Transverse colon (tissue), 4 donors: ENCODE data around the gene MZB1. TPM values are rescaled to one million over a fixed set of nuclear protein-coding genes. Genes with fewer than 3 reads are reported as not detected.

ENCODE experiments used
- DNase-seq: peaks from one replicate; pipeline ENCODE4 v3.0.0-alpha.2; 2019
- H3K27ac ChIP-seq, 4 donors: fragments of 200-600 bp; sonication (generic); 2 replicates each; pipeline ENCODE4 v1.5.1; 2016 to 2018; ENCODE audit warnings: inconsistent platforms in 4 of 4
- H3K27me3 ChIP-seq: fragments of 200-600 bp; sonication (generic); 2 replicates; pipeline ENCODE4 v1.5.1; 2017; ENCODE audit warnings: inconsistent platforms
- H3K36me3 ChIP-seq, 4 donors: fragments of 200-600 bp; sonication (generic); 2 replicates each; pipeline ENCODE4 v1.5.1; 2017 to 2019; ENCODE audit warnings: inconsistent platforms in 4 of 4
- H3K4me1 ChIP-seq, 4 donors: fragments of 200-600 bp; sonication (generic); 2 replicates each; pipeline ENCODE4 v1.5.1; 2017 to 2020; ENCODE audit warnings: inconsistent platforms in 4 of 4
- H3K4me3 ChIP-seq, 4 donors: fragments of 200-600 bp; sonication (generic); 1 replicate in 1 of 4; 2 replicates in 3 of 4; pipeline versions ENCODE4 v1.5.1 to v1.6.1; 2017 to 2019; ENCODE audit warnings: inconsistent platforms in 4 of 4
- H3K9me3 ChIP-seq, 2 donors: fragments of 200-600 bp; sonication (generic); 2 replicates each; pipeline ENCODE4 v1.5.1; 2017 to 2019; ENCODE audit warnings: inconsistent platforms in 2 of 2
- CTCF ChIP-seq, 5 experiments: fragments of 200-600 bp in 3 of 5; fragments of 450-650 bp in 2 of 5; sonication (generic) in 3 of 5; IDR thresholded peaks; 1 replicate in 2 of 5; 2 replicates in 3 of 5; pipeline ENCODE4 v1.5.1; 2016 to 2017; ENCODE audit warnings: antibody characterized with exemption in 5 of 5, inconsistent platforms in 3 of 5, mild to moderate bottlenecking in 2 of 5, moderate library complexity in 1 of 5
- EP300 ChIP-seq: sonication (generic); formaldehyde crosslinking; IDR thresholded peaks from one replicate; pipeline ENCODE4 v1.6.1; 2017; ENCODE audit warnings: antibody characterized with exemption, low read depth
- POLR2A ChIP-seq: fragments of 450-650 bp; IDR thresholded peaks from one replicate; pipeline ENCODE4 v1.6.1; 2016; ENCODE audit warnings: antibody characterized with exemption, mild to moderate bottlenecking, moderate library complexity
- POLR2AphosphoS5 ChIP-seq, 3 donors: sonication (generic); formaldehyde crosslinking; IDR thresholded peaks; one replicate each; pipeline ENCODE4 v1.6.1; 2016; ENCODE audit warnings: antibody characterized with exemption in 3 of 3
- WGBS, 2 donors: methylation state at CpG; one replicate each; pipeline ENCODE4 v1.1.5; 2018; ENCODE audit warnings: low coverage in 1 of 2; 5-methylcytosine and 5-hydroxymethylcytosine counted together
- in situ Hi-C, 4 donors: fragments of 200-750 bp; cut with MboI; loops; one replicate each; pipeline versions ENCODE4 v1.15.0 to v1.15.1; 2017; ENCODE audit warnings: low sequenced_read_pairs in 3 of 4, low pct_ligation_motif_present in 1 of 4, low pct_unique_long_range_greater_than_20kb in 1 of 4
- intact Hi-C: fragments of 100-400 bp; cut with DNase I; formaldehyde crosslinking; loops from one replicate; pipeline ENCODE4 v1.15.1; 2023; ENCODE audit warnings: low total_unique reads
- total RNA-seq, 4 donors: library from RNA; depleted of rRNA; stranded (reverse); fragments of >200 nt; gene quantifications; one replicate each; pipeline ENCODE4 v1.1.0, GENCODE V29; 2016

The MZB1 gene
- total RNA-seq, 4 donors from 2014 or later: 4.0 to 39.2 TPM; not detected in 2

- Histone ChIP-seq H3K4me3 (no peak overlapping the region), H3K27me3 (no peaks in the 10 kb centered on the region), H3K27ac (no peak overlapping the region), H3K4me1 (peaks cover 4 to 10% (median 7%) of the 10 kb centered on the region in 4 donors), H3K36me3 (peaks cover 0 to 46% (median 21%) of the 10 kb centered on the region in 4 donors), H3K9me3 (no peaks in the 10 kb centered on the region)
- in situ Hi-C loops (no loop called here), intact Hi-C loops (no loop called here)
- TF ChIP-seq EP300 (no peak), POLR2AphosphoS5 (IDR thresholded peaks at IDR 0.05) (no peak), CTCF (IDR thresholded peaks at IDR 0.05) (no peak)
- WGBS, 2 donors: 71 to 83% methylated on average over 2 of the region's 2 CpGs
- DNase-seq: no peak
Observed at GRCh38 chr5:139368613-139369012, 21.1 kb downstream of the MZB1 start.

- in situ Hi-C loops: no loop called here
- no peaks in the 10 kb centered on the region for H3K9me3 ChIP-seq
- peaks cover 0 to 44% (median 21%) of the 10 kb centered on the region in 4 donors for H3K36me3 ChIP-seq
- TF ChIP-seq POLR2AphosphoS5 (IDR thresholded peaks at IDR 0.05): no peak
- no peak for TF ChIP-seq EP300
- TF ChIP-seq POLR2A: no peak
- no peak for TF ChIP-seq CTCF (IDR thresholded peaks at IDR 0.05)
- intact Hi-C loops: no loop called here
- DNase-seq: no peak
- no peak overlapping the region for H3K4me3 ChIP-seq
- H3K27me3 ChIP-seq: no peaks in the 10 kb centered on the region
- no peak overlapping the region for H3K27ac ChIP-seq
- H3K4me1 ChIP-seq: no peaks in the 10 kb centered on the region
- 61 to 72% methylated on average over 2 of the region's 2 CpGs for WGBS, 2 donors
Observed at GRCh38 chr5:139364466-139364865, 25.2 kb downstream of the MZB1 start.

- TF ChIP-seq CTCF (IDR thresholded peaks at IDR 0.05): no peak
- no peak for TF ChIP-seq POLR2A
- no peak for TF ChIP-seq EP300
- TF ChIP-seq POLR2AphosphoS5 (IDR thresholded peaks at IDR 0.05): no peak
- intact Hi-C loops: no loop called here
- Histone ChIP-seq H3K9me3 (no peaks in the 10 kb centered on the region), H3K4me3 (no peak overlapping the region), H3K36me3 (peaks cover 0 to 44% (median 19%) of the 10 kb centered on the region in 4 donors), H3K27ac (no peak overlapping the region), H3K4me1 (no peaks in the 10 kb centered on the region), H3K27me3 (no peaks in the 10 kb centered on the region)
- WGBS, 2 donors: 75 to 83% methylated on average over 2 of the region's 2 CpGs
- DNase-seq: no peak
- in situ Hi-C loops: no loop called here
Observed at GRCh38 chr5:139363937-139364336, 25.8 kb downstream of the MZB1 start.

GRCh38 chr5:139361835-139362429, 27.8 kb downstream of the MZB1 start:
- 33 to 74% methylated on average over 1 to 6 of the region's 6 CpGs for WGBS, 2 donors
- Histone ChIP-seq H3K27me3 (no peaks in the 10 kb centered on the region), H3K4me1 (peaks cover 0 to 2% (median 0%) of the 10 kb centered on the region in 4 donors), H3K27ac (no peak overlapping the region), H3K36me3 (peaks cover 0 to 38% (median 15%) of the 10 kb centered on the region in 4 donors), H3K9me3 (no peaks in the 10 kb centered on the region), H3K4me3 (no peak overlapping the region)
- in situ Hi-C loops: no loop called here
- no peak for TF ChIP-seq POLR2A
- TF ChIP-seq POLR2AphosphoS5 (IDR thresholded peaks at IDR 0.05): no peak
- TF ChIP-seq EP300: no peak
- no peak for TF ChIP-seq CTCF (IDR thresholded peaks at IDR 0.05)
- intact Hi-C loops: no loop called here
- DNase-seq: no peak
